GM13977 (cell line): ENCODE results near the gene OR10J1.

ENCODE experiments used
- DNase-seq: peaks from one replicate; pipeline ENCODE4 v3.0.0; 2012; ENCODE audit warnings: low spot score
- CTCF ChIP-seq: IDR thresholded peaks from 2 replicates; pipeline ENCODE4 v1.5.1; 2012; ENCODE audit warnings: mild to moderate bottlenecking, control low read depth; ENCODE audit not compliant: insufficient read depth; ENCODE audit errors: extremely low read depth, missing control alignments
- in situ Hi-C: fragments of 300-500 bp; cut with MboI; formaldehyde crosslinking; loops from one replicate; pipeline ENCODE4 v1.12.0; 2022; ENCODE audit warnings: low sequenced_read_pairs, low pct_unique_long_range_greater_than_20kb, mixed read lengths, inconsistent platforms; ENCODE audit not compliant: unreplicated experiment

Gene OR10J1, protein sequence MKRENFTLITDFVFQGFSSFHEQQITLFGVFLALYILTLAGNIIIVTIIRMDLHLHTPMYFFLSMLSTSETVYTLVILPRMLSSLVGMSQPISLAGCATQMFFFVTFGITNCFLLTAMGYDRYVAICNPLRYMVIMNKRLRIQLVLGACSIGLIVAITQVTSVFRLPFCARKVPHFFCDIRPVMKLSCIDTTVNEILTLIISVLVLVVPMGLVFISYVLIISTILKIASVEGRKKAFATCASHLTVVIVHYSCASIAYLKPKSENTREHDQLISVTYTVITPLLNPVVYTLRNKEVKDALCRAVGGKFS

GRCh38 chr1:159439422-159439821, at the start of gene OR10J1:
Gene OR10J1 (plus strand): TSS chr1:159439722. CDS start chr1:159439792, 70 bp downstream.
- TF ChIP-seq CTCF = no peak
- no peak for DNase-seq
- in situ Hi-C loops = no loop called here

DNA sequence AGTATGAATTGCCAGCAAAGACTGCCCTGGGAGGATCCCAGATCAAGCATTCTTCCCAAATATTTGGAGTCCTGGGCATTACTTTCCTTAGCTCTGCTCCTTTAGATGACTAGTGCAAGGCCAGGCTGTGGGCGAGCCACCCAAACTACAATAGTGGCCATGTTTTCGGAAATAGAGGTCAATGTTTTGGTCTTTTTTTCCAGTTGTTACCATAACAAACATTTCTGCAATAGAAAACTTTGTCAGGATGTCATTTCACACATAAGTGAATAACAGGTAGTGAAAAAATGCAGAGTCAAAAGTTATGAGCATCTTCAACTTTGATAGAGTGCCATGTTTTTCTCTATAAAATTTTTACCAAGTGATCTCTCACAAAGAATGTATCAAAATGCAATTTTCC, 32.7 kb upstream of the OR10J1 start:
- DNase-seq = no peak
- in situ Hi-C loops = no loop called here
- TF ChIP-seq CTCF = no peak

DNA sequence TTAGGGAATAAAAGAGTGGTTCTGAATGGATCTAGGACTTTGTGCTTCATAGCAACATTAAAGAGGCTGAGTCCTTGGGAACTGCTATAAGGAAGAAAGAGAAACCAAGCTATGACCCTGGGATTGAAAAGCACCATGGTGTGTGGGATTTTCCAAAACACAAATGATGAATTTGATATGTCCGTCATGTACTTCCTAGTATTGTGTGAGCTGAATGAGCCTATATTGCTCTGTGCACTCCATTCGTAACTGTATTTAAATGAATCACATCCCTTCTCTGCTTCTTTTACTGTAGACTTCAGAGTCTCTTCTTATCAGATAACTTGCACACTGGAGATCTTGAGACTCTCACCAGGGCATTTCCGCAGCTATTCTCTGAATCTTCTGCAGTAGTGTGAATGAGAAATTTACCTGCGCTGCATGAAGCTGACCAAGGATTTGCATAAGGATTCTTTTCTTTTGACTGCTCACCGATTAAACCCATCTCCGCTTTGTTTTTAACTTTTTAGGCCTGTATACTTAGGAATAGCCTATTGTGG, 30.6 kb upstream of the OR10J1 start:
- DNase-seq = no peak
- in situ Hi-C loops = no loop called here

DNA sequence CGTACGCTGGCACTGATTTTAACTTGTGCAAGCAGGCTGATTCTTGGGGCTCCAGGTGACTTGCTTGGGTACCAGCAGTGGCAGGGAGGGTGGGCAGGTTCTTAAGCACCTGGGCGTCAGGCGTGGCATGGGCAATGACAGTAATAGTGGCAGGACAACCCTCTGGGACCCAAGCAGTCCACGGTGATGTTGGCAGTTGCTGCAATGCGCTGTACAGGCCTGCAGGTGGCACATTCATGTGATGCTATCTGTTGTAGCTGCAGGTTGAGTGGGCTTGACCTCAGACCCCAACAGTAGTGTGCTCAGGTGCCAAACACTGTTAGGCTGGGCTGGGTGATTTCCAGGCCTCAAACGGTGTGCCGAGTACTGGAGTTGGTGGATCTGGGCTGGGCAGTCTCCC, 17.7 kb upstream of the OR10J1 start:
- in situ Hi-C loops = no loop called here
- no peak for DNase-seq
- TF ChIP-seq CTCF = peak; percentile 25

More for the DNA sequence above, 30.6 kb upstream of the OR10J1 start:
- TF ChIP-seq CTCF = no peak

- in situ Hi-C loops = no loop called here
- DNase-seq = no peak
- no peak for TF ChIP-seq CTCF
These were observed 11.0 kb upstream of the OR10J1 start for GRCh38 chr1:159428536-159428935.

- TF ChIP-seq CTCF = no peak
- in situ Hi-C loops = no loop called here
- no peak for DNase-seq
These were observed 10.3 kb upstream of the OR10J1 start for GRCh38 chr1:159429074-159429861.
